ENCODE data around the gene XRCC1. TPM values are rescaled to one million over a fixed set of nuclear protein-coding genes. Genes with fewer than 3 reads are reported as not detected.

The XRCC1 gene
- total RNA-seq, 1 donor from 2014 or later = 18.2 TPM

Other genes starting within 250 kb of the XRCC1 start
- 14.2 TPM for gene CD177, start 221.8 kb downstream of the XRCC1 start, total RNA-seq
- not detected for gene TEX101, start 160.6 kb downstream of the XRCC1 start, total RNA-seq
- 3.0 TPM for gene LYPD3, start 109.9 kb downstream of the XRCC1 start, total RNA-seq
- 5.5 TPM for gene PHLDB3, start 70.8 kb downstream of the XRCC1 start, total RNA-seq
- gene ETHE1, start 48.3 kb downstream of the XRCC1 start, total RNA-seq = 20.4 TPM
- gene ZNF575, start 42.3 kb downstream of the XRCC1 start, total RNA-seq = 1.7 TPM
- gene PINLYP, start 274 bp upstream of the XRCC1 start, total RNA-seq = 2.2 TPM
- gene IRGQ, start 20.6 kb upstream of the XRCC1 start, total RNA-seq = 21.7 TPM
- gene ZNF576, start 21.1 kb upstream of the XRCC1 start, total RNA-seq = 12.1 TPM
- gene SRRM5, start 36.6 kb upstream of the XRCC1 start, total RNA-seq = 0.22 TPM
- 19.2 TPM for gene ZNF428, start 44.1 kb upstream of the XRCC1 start, total RNA-seq
- 1.4 TPM for gene CADM4, start 64.3 kb upstream of the XRCC1 start, total RNA-seq
- 58.0 TPM for gene PLAUR, start 94.6 kb upstream of the XRCC1 start, total RNA-seq
- gene IRGC, start 140.5 kb upstream of the XRCC1 start, total RNA-seq = not detected
- 21.1 TPM for gene SMG9, start 179.4 kb upstream of the XRCC1 start, total RNA-seq
- 3.1 TPM for gene KCNN4, start 205.4 kb upstream of the XRCC1 start, total RNA-seq
- gene LYPD5, start 226.9 kb upstream of the XRCC1 start, total RNA-seq = 2.0 TPM

All from mesenteric fat pad (tissue), 1 donor.